Activated CD4-positive, alpha-beta T cell treated with anti-CD3 and anti-CD28 coated beads for 1 hour (primary cell): ENCODE measurements around the gene CETN1.

Experiments used
- DNase-seq: peaks from one replicate; pipeline ENCODE4 v3.0.0-alpha.2; 2020

The CETN1 gene

DNA sequence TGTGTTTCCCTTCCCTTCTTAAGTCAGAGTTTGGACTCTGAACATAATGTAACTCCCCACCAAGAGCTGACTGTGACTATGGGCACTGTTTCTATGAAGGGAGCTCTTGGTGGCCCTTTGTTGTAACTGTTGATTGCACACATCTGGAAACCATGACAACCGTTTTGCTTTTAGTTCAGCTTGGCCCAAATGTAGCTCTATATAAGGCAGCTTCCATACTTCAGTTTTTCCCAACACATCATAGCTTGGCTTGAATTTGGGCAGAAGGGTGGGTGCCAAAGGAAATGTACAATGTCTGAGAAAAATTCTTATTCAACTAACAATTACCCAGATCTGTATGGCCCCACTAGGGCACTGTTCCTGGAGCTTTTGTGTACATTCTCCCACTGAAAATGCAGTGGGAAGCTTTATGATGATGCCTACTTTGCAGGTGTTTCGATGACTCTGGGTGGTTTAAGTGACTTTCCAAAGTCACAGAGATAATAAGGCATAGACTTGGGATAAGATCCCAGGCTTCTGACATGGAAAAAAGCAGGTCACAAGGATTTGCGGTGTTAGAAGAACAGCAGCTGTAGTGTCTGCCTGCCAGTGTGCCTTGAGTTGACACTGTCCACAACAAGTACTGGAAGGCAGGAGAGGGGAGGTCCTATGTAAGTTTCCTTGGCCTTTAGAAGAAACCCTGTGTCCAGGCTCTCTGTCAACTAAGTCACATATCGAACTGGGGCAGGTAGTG, 2.4 kb upstream of the CETN1 start:
- no peak for DNase-seq

DNA sequence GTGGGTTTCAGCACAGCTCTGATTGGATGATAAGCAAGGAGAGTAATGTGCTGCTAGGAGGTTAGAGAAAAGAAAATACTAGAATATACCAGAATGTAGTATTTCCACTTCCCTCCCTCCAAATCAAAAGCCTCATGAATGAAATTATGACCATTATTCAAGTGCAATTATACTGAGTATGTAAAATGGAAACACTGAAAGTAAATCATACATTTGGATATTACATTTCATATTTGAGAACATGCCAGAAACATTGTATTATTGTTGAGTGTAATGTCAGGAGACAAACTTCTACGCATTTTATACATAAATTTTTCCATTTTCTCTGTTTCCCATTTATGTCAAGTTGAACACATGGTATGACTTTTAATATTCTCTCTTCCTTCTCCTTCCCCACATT, 942 bp upstream of the CETN1 start:
- DNase-seq, result no peak

DNA sequence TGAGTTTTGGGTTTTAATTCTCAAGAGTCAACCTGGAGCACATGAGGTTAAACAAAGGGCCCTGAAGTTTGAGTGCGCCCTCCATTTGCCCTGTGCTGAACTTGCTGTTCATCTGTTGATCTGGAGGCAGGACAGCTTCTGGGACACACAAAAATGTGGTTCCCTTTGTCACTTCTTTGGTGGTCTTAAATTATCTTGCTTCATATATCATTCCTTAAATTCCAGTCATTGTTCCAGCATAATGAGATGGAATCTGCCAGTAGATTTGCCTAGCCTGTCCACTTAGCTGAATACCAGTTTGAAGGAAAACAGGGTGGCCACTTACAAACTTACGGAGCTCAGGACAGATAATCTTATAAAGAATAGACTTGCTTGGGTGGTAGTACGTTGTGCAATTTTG, 916 bp downstream of the CETN1 start:
- no peak for DNase-seq

DNA sequence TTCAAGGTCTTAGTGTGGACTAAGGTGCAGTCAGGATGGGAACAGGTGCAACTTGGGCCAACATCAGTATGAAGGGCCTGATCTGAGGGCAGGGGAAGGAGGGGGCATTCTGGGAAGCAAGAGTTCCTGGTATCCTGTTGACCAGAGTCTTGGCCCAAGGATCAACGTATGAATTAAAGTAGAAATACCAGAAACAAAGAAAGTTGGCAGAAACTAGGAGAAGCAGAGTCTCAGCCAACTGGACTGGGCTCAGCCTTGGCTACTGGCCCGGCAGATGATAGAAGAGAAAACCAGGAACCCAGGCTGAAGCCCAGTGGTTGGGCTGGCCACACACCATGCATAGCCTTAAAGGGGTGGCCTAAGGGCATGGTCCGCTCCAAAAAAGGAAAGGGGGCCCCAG, 2.3 kb downstream of the CETN1 start:
- DNase-seq, result no peak

DNA sequence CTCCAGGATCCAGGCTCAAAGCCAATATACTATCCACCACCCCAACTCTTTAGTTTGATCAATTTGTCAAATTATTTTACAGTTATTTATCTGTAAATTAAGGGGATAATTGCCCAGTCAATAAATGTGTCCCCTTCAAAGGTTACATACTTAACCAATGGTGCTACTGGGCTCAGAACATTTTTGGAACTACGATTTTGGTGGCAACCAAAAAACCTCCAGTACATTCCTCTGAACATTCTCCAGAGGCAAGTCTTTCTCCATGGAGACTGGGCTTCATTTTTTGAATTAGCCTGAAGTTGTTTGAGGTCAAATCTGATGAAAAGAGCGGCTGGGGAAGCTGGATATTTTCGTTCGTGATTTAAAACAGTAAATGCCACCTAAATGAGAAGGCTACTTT, 14.9 kb downstream of the CETN1 start:
- no peak for DNase-seq

DNA sequence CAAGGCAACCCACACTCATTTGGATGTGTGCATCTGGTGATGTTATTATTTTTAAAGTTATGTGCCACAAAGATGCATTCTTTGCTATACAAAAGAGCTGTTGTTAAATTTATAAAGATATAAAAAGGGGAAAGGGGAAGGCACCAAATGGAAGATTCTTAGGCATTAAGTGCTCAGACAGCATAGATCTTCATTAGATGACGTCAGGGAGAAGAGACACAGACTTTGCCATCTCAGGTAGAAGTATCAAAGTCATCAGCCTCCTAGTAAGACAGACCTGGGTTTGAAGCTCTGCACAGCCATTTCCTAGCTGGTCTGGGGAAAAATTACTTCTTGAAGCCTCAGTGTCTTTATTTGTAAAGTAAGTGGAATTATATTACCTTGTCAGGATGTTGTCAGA, 15.4 kb downstream of the CETN1 start:
- no peak for DNase-seq

DNA sequence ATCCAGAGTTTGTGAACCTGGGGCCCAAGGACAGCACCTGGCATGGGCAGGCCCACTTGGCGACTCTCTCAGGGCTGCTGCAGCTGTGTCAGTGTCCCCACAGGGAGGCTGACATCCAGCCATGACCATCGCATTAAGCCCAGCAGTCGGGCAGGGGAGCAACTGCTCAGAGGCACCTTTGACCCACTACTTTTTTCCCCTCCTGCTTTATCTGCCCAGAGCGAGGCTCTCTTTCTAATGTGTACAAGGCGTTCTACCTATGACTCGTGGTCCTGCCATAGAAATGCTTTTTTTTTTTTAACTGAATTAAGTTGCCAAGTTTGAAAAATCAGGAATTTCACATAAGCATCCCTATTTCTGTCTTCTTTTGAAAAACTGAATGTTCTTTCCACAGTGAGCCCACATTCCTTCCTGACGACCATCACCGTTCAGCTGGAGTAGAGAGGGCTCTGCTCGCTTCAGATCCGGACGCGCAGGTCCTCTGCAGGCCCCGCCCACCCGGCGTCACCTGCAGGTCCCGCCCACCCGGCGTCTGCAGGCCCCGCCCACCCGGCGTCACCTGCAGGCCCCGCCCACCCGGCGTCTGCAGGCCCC, 16.2 kb downstream of the CETN1 start:
- no peak for DNase-seq

DNA sequence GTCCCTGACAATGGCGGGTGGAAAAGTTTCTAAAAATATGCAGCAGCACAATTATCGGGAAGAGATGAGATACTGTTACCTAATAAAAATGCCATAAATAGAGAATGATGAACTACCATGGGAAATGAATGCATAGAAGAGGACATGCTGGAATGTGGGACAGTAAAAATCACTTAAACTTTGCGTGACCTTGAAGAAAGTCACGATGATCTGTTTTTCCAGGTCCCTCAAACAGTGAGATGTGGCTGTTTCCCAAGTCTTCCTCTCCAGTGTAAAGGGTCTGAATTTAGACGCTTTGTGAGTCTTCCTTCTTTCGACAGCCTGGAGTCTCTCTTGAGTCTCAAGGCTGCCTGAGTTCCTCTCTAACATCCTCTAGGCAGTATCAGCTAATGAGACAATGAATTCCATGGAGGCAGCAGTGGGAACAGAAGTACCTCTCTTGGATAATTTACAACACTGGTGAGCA, 18.0 kb downstream of the CETN1 start:
- no peak for DNase-seq

DNA sequence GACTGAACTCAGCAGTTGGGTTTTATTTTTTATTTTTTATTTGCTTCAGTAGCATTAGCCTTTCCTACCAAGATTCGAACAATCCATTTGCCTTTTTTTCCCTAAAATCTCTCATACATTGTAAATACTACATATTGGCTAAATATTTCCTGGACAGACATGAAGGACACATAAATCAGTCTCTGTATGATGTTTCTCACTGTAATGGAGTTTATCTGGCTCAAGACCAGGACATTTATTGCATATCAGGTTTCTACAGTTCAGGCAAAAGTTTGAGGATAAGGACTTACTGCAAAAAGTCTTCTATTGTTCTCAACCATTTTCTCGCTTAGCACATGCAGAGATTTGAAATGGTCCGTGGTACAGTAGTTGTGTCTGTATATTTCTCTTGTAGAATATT, 19.9 kb downstream of the CETN1 start:
- no peak for DNase-seq

DNA sequence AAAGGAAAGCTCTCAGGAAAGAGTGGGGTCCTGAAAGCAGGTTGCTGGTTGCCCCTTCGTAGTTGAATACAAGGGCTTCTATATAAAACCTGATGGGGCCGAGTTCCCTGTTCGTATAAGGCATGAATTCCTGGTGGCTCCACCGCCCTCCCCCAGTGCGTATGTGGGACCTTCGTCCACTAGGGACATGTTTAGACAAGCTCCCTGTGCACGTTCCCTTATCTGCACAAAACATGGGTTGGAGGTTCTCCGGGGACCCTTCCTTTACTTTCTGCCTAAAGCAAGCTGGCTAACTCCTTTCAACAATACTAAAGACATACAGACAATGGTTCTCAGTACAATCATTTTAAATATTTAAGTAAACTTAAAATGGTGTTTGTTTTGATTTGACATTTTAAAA, 24.6 kb downstream of the CETN1 start:
- no peak for DNase-seq

DNA sequence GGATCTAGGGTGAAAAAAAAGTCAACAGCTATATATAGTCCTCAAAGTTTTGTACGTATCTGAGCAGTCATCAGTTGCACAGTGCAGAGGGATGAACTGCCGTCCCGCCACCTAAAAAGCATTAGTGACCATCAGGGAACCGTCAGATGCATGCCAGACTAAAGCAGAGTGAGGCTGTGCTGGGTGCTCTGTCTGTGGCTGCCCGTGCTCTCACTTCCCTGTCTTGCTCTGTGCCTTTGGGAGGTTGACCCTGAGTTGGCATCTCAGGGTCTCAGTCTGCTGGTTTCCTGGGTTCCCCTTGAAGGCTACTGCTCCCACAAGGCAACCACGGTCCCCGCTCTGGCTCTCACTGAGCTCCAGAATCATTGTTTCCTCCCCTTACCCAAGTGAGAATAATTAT, 27.8 kb downstream of the CETN1 start:
- DNase-seq, result no peak

DNA sequence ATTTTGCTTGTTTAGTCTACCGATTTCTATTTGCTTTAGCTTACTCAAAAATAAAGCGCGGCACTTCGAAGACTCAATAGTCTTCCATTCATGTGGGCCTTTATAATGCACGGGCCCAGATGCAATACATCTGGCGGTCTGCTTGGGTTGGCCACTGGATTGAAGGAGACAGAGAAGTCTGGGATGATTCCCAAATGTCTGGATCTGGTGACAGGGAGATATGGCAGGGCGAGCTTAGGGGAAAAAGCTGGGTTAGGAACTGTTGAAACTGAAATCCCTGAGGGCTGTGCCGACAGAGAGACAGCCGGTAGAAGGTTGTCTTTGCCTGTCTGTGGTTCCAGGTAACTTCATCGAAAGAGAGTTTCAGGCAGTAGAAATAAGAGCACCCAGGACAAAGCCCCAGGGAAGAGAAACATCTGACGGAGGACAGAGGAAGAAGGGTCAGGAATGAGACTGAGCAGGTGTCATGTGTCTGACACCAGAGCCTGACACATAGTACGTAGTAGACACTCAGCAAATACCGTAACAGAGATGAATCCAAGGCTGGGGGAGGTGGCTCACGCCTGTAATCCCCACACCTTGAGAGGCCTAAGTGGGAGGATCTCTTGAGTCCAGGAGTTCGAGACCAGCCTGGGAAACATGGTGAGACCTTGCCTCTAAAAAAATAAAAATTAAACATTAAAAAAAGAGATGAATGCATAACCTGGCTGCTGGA, 30.2 kb downstream of the CETN1 start:
- DNase-seq, result no peak

DNA sequence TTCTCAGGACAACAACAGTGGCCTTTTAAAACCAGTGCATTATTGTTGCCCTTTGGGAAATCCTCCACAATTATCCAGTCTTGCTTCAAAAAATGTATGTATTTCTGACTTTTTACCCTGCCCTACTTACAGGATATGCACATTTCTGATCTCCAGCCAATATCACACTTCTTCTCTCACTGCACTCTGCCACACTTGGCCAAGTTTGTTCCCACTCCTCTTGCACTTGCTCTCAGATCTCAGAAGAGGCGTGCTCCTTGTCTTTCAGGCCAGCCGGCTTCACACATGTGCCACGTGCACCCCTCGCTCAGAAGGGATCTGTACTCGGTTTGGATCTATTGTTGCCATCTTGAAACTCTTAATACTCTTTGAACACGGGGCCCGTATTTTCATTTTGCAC, 32.0 kb downstream of the CETN1 start:
- DNase-seq, result no peak

DNA sequence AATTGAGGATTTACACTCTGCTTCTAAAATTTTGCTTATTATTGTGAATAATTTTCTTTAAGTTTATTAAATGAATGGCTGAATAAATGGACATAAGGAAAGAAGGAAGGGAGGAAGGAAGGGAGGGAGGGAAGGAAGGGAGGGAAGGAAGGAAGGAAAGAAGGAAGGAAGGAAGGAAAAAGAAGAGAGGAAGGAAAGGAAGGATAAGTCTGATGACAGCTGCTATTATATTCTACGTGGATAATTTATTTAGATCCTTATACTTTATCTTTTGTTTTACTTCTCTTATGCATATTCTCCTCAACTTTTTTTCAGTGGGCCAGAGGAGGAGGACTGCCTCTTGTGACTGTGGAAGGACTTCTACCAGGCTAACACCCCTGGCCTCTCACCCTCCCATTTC, 34.0 kb downstream of the CETN1 start:
- DNase-seq, result no peak

DNA sequence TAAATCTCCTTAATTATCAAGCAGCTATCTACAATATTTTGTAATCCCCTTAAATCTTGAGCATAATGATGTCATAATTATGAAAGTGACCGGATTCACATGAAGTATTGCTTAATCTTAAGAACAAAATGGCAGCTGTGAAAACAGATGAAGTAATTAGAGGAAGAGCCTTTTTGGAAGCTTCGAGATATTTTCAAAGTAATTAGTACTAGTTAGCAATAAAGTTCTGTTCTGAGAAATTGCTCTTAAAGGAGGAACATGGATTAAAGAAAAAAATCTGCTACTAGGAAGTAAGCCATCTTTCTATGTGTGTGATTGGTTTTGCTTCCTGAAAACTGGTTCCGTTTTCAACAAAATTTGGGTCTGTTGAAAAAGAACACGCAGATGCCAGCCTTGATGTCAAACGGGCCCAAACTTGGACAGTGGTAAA, 34.9 kb downstream of the CETN1 start:
- no peak for DNase-seq

DNA sequence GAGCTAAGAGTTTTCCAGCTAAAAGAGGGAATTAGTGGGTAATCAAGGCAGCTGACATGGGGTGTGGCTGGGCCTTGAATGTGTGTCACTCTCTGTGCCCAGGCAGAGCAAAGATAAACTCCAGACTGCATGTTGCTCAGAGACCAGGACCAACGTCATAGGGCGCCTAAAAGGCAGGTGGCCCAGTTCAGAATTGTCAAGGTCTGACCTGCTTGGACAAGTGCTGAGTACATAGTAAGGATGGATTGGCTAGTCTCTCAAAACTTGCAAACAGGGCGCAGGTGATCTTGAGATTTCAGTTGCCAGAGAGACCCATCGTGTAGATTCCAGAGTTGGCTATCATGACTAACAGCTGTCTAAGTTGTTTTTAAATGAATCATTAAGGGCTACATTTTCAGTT, 35.6 kb downstream of the CETN1 start:
- no peak for DNase-seq

DNA sequence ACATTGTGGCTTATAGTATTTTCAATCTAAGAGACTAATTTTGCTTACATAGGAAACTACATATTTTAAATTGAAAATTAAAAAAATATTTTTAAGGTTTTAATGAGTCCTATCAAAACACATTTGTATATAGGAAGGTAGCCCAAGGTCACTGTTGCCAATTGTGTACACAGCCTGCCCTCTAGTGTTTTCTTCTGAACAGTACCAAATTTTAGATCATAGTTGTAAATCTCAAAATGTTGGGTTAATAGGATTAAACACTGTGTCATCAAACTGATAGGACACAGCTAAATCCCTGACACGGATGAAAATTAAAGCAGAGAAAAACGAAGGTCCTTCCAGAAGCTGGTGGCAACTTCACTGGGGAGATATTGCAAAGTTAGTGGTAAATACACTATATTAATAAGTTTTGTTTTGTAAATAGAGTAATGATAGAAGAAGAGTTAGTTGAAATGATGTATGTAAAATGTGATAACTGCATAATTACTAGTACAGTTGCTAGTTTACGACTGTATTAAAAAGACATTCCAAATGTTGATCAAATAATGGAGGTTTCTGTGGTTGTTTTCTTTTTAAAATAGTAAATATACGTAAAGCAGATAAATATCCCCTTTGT, 36.3 kb downstream of the CETN1 start:
- no peak for DNase-seq

DNA sequence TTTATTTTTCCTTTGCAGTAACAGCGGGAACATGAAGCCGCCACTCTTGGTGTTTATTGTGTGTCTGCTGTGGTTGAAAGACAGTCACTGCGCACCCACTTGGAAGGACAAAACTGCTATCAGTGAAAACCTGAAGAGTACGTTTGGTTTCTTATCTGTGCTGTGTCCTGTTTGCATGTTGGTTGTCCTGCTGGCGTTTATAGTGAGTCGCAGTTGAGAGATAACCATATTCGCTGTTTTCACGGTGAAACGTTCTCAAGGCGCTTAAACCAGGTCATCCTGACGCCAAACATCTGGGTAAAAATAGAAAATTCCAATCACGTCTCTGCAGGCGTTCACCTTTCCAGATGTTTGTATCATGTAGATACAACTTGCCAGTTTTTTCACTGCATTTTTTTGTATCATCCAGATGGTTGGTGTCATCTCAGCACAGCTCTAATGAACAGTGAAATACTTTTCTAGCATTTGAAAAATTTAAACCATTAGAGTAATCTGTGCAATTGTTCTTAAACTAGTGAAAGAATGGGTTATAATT, 37.9 kb downstream of the CETN1 start:
- no peak for DNase-seq

DNA sequence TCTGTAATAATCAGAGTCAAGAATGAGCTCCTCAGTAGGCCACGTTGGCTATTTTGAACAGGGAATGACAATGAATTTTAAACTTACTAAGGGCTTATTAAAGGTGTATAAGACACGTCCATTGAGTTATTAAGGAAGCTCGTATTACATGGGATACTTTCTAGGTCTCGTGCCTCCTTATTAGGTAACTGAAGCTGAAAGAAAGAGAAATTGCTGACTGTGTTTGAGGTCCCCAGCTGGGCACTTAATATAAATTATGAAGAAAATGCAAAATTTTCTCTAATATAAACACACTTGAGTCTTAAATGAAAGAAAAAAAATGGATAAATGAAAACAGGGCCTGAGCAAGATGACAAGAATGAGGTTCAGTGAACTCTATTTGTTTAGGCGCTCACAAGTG, 38.4 kb downstream of the CETN1 start:
- DNase-seq, result no peak

DNA sequence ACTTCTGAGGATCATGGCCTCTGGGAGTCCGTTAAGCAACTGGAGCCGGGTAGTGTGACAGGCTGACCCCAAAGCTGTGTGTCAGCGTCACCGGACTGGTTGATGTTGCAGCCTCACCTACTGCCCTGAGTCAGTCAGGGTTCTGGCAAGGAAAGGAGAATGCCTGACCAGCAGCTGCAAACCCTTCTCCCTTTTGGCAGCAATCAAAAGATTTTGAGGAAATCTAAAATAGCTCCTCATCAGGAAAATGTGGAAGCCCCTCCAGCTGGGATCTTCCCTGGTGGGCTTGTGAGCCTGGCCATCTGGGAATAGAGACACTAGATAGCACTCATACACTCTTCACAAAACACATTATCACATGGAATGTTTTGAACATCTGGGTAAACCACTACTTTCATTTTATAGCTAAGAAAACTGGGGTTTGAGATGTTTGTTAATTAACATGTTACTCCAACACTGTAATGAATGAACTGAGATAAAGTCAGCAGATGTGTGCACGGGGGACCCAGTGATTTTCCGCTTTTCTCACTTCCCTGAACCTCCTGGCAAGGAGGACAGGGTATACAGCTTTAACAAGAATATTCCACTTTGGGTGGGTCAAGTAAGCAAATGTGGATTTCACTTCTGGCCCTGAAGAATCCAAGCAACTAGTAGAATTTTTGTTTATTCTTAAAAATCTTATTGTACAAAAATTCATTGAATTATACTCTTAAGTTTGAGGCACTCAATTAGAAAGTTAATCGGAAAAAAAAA, 41.3 kb downstream of the CETN1 start:
- no peak for DNase-seq

DNA sequence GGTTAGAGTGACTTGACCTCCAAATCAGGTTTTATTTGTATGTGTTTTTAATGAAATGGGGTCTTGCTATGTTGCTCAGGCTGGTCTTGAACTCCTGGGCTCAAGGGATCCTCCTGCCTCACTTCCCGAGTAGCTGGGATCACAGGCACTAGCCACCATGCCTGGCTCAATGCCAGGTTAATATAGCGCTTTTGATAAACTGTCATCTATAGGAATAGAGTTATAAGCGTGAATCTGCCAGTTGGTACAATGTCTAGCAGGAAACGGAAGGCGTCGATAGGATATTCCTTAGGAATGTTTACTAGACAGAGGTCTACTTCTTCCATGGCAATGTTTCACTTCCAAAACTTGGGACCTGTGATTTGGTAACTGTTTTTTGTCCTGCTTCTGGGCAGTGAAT, 42.1 kb downstream of the CETN1 start:
- no peak for DNase-seq

DNA sequence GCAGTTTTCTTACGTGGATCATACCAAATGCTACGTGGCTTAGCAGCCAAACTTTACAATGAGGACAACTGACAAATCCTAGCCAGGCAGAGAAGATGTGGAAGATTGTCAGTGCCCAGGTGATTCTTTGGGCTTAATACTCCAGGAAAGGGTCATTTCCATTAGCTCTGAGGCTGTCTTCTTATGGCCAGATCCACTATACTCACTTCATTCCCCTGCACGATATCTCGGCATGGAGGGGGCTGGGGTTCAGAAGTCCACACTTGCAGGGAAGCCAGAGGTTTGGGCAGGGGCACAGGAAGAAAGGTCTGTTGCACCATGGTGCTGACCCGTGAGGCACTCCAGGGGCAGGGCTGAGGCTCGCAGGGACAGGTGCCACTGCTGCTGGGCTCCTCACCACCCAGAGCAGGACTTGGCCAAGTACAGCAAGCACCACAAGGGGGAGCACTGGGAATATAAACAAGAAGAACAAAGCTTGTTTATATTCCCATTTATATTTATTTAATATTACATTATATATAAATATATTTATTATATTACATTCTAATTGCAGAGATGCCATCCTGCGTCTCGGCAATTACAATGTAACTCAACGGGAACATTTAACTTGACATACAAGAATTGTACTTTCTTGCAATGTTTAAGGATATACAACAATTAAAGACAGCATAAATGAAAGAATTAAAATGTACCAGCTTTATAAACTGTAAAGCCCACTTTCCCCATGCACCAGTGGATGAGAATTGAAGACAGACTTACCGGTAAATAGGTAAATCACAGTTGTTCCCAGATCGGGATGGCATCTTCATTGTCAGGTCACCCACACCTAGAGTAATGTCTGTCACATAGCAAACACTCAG, 43.8 kb downstream of the CETN1 start:
- DNase-seq, result peak; percentile 15
